OCI-LY3 (cell line): Measurements from ENCODE around the gene CMTM4.

Experiments used
- H2AFZ ChIP-seq: fragments of 200-600, 300-600 bp; shearing (Covaris generic); 2 replicates; pipeline ENCODE4 v1.6.0; 2014; ENCODE audit warnings: antibody characterized with exemption, low read depth, low read length
- H3K27ac ChIP-seq: fragments of 200-600, 300-600 bp; sonication (generic); 2 replicates; pipeline ENCODE4 v1.5.1; 2014; ENCODE audit warnings: mild to moderate bottlenecking, low read length, moderate library complexity, mixed read lengths
- H3K27me3 ChIP-seq: fragments of 200-600, 300-600 bp; sonication (generic); 2 replicates; pipeline ENCODE4 v1.6.1; 2014; ENCODE audit warnings: low read depth, low read length, mixed read lengths
- H3K36me3 ChIP-seq: fragments of 200-600, 300-600 bp; sonication (generic); replicated peaks from 2 replicates; pipeline ENCODE3; 2014; ENCODE audit warnings: low read depth, low read length, mixed read lengths
- H3K4me1 ChIP-seq: fragments of 300-600, 200-600 bp; sonication (generic); 2 replicates; pipeline ENCODE4 v1.6.1; 2014; ENCODE audit warnings: low read length, mixed read lengths
- H3K4me2 ChIP-seq: fragments of 200-600, 300-600 bp; sonication (generic); 2 replicates; pipeline ENCODE4 v1.6.1; 2014; ENCODE audit warnings: low read length, mixed read lengths
- H3K4me3 ChIP-seq: fragments of 300-600, 200-600 bp; sonication (generic); 2 replicates; pipeline ENCODE4 v1.5.1; 2014; ENCODE audit warnings: antibody characterized with exemption, mild to moderate bottlenecking, low read length, moderate library complexity
- H3K79me2 ChIP-seq: fragments of 300-600, 200-600 bp; shearing (Covaris generic); 2 replicates; pipeline ENCODE4 v1.6.1; 2014; ENCODE audit warnings: mild to moderate bottlenecking, low read length, mixed read lengths
- H3K9ac ChIP-seq: fragments of 300-600, 200-600 bp; shearing (Covaris generic); 2 replicates; pipeline ENCODE4 v1.6.0; 2014; ENCODE audit warnings: mild to moderate bottlenecking, low read length, moderate library complexity
- H3K9me3 ChIP-seq: fragments of 200-600, 300-600 bp; shearing (Covaris generic); 2 replicates; pipeline ENCODE4 v1.6.1; 2014; ENCODE audit warnings: low read length, mixed read lengths; ENCODE audit not compliant: insufficient read depth
- H4K20me1 ChIP-seq: fragments of 200-600, 300-600 bp; sonication (generic); 2 replicates; pipeline ENCODE4 v1.6.1; 2016; ENCODE audit warnings: low read length, mixed read lengths; ENCODE audit not compliant: insufficient read depth
- EZH2phosphoT487 ChIP-seq: fragments of 200-600 bp; shearing (Covaris generic); IDR thresholded peaks from 2 replicates; pipeline ENCODE4 v1.6.1; 2018; ENCODE audit warnings: antibody characterized with exemption, mixed run types, low read depth
- TF ChIP-seq, protein P1 (sequence below): fragments of 200-600, 300-600 bp; sonication (generic); IDR thresholded peaks from 2 replicates; pipeline ENCODE4 v1.5.1; 2014; ENCODE audit warnings: antibody characterized with exemption, low read length, low read depth

The CMTM4 gene

DNA sequence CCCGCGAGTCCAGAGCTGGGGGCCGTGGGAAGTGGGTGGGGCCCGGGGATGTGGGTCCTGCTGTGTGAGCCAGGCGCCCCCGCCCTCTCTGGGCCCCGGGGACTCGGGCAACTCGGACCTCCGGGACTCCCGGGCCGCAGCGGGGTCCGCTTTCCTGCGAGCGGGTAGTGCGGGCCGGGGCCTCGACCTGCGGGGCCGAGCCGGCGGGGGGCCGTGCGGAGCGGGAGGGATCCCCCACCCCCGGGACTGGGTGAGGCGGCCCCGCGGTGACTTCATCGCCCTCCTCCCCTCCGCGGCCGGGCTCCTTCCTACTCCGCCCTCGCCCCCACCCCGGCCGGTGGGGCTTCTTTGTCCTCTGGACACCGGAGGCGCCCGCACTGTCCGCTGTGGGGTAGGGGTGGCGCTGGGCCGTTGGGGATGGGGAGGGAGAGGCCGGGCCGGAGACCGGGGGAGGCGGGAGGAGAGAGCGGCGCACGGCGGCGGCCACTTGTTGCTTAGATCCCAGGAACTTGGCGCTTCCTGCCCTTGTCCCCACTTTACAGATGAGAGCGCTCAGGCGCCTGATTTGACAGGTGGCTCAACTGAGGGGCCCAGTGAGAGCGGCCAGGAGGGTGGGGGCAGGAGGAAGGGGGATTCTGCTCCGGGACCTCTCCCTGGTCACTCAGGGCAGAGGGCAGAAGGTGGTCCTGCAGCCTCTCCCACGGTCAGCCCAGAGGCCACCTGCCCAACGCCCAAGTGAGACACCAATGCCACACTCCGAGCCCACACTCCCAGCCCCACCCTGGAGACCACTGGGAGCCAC, 91.2 kb downstream of the CMTM4 start:
- Histone ChIP-seq H3K4me2 (peak overlapping the region; percentile 100), H3K27me3 (peaks cover 4% of the 10 kb centered on the region; the same call in 1 of the 2 replicates), H2AFZ (0 out of 2 replicates have a peak overlapping the region, but pooled peaks have one; percentile 5), H3K79me2 (peaks cover 26% of the 10 kb centered on the region), H3K9me3 (peaks cover 12% of the 10 kb centered on the region), H3K9ac (peak overlapping the region; percentile 83), H3K4me3 (peak overlapping the region; percentile 88), H3K27ac (peak overlapping the region; percentile 83), H4K20me1 (peaks cover 35% of the 10 kb centered on the region), H3K36me3 (peaks cover 25% of the 10 kb centered on the region), H3K4me1 (peaks cover 41% of the 10 kb centered on the region)
- TF ChIP-seq EZH2phosphoT487, result no peak
- TF ChIP-seq, protein P1, sequence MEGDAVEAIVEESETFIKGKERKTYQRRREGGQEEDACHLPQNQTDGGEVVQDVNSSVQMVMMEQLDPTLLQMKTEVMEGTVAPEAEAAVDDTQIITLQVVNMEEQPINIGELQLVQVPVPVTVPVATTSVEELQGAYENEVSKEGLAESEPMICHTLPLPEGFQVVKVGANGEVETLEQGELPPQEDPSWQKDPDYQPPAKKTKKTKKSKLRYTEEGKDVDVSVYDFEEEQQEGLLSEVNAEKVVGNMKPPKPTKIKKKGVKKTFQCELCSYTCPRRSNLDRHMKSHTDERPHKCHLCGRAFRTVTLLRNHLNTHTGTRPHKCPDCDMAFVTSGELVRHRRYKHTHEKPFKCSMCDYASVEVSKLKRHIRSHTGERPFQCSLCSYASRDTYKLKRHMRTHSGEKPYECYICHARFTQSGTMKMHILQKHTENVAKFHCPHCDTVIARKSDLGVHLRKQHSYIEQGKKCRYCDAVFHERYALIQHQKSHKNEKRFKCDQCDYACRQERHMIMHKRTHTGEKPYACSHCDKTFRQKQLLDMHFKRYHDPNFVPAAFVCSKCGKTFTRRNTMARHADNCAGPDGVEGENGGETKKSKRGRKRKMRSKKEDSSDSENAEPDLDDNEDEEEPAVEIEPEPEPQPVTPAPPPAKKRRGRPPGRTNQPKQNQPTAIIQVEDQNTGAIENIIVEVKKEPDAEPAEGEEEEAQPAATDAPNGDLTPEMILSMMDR, result no peak

DNA sequence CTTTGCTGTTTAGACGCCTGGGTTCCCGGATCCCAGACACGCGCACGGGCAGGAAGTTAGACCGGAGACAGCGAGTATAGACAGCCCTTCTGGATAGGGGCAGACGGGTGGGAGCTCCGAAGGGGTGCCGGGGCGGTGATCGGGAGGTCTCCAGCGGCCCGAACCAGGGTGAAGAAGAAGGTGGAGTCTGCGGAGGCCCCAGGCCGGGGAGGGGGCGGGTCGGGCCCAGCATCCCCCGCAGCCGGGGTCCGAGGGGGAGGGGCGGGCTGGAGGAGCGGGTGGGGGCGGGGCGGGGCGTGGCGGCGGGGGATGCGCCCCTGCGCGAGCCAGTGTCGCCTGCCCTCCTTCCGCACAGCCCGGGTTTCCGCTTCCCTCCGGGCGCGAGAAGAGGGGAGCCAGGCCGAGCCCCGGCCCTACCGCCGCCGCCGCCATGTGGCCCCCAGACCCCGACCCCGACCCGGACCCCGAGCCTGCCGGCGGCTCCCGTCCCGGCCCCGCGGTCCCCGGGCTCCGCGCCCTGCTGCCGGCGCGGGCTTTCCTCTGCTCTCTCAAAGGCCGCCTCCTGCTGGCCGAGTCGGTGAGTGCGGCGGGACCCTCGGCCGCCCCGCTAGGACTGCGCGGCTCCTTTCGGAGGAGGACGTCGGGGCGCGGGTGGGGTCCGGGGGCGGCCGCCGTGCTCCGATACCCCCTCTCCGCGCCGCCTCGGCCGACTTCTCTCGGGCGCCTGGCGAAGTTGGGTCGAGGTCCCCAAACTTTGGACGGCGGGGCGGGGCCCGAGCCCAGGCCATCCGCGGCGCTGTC, 92.0 kb downstream of the CMTM4 start, which contains the start of gene CMTM3:
Gene CMTM3, plus strand, starts transcription at position 329 of the 801 bp plus-strand sequence. Its CDS starts 102 bp downstream, at position 431.
- Histone ChIP-seq H3K9ac (peak within 1 kb of the TSS; percentile 88), H4K20me1 (peaks cover 33% of the 10 kb centered on the region), H2AFZ (peak within 1 kb of the TSS; percentile 75), H3K27ac (peak within 1 kb of the TSS; percentile 83), H3K4me2 (peak within 1 kb of the TSS; percentile 100), H3K27me3 (peaks cover 8% of the 10 kb centered on the region), H3K4me1 (peaks cover 45% of the 10 kb centered on the region), H3K4me3 (peak within 1 kb of the TSS; percentile 88), H3K36me3 (peaks cover 17% of the 10 kb centered on the region), H3K79me2 (peaks cover 26% of the 10 kb centered on the region), H3K9me3 (peaks cover 12% of the 10 kb centered on the region)
- TF ChIP-seq, protein P1, result peak; percentile 56
- no peak for TF ChIP-seq EZH2phosphoT487

DNA sequence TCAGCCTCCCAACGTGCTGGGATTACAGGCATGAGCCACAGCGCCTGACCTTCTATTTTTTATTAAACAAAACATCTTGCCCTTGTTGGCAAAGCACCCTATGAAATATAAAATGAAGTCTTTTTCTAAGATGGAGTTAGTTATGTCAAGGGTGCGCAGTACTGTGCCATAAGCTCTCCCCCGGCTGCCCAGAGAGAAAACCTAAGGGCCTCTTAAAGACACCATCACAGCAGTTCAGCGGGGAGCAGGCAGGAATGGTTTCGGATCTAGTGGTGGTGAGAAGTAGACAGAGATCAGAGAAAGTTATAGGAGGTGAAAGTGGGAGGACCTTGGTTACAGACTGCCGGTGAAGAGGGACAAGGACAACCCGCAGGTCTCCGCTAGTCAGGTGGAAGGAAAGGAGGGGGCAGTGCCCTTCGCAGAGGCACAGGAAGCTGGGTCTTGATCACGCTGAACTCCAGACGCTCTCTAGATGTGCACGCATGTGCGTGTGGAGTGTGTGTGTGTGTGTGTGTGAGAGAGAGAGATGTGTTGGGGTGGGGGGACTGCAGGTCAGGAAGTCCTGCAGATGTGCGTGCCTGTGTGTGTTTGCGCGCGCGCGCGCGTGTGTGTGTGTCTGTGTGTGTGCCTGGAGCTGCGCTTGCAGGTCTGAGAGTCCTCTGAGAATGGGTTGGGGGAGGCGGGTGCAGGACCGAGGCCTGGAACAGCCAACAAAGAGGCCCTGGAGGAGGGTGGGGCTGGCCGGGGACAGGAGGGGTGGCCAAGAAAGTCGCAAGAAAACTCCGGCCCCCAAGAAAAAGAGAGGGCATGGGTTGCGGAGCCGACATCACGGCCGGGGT, 92.8 kb downstream of the CMTM4 start:
- peaks cover 8% of the 10 kb centered on the region for H3K36me3 ChIP-seq
- peaks cover 12% of the 10 kb centered on the region for H3K9me3 ChIP-seq
- TF ChIP-seq EZH2phosphoT487, result no peak
- TF ChIP-seq, protein P1, result no peak
- H3K4me1 ChIP-seq, result peaks cover 46% of the 10 kb centered on the region
- peaks cover 25% of the 10 kb centered on the region for H4K20me1 ChIP-seq
- peak overlapping the region; percentile 83 for H3K27ac ChIP-seq
- H3K4me2 ChIP-seq, result peak overlapping the region; percentile 69
- H2AFZ ChIP-seq, result peak overlapping the region; percentile 75
- H3K9ac ChIP-seq, result peak overlapping the region; percentile 88
- peak overlapping the region; percentile 88 for H3K4me3 ChIP-seq
- peaks cover 12% of the 10 kb centered on the region for H3K27me3 ChIP-seq
- peaks cover 26% of the 10 kb centered on the region for H3K79me2 ChIP-seq
